ENCODE data around the gene ERAL1.

The ERAL1 gene

DNA sequence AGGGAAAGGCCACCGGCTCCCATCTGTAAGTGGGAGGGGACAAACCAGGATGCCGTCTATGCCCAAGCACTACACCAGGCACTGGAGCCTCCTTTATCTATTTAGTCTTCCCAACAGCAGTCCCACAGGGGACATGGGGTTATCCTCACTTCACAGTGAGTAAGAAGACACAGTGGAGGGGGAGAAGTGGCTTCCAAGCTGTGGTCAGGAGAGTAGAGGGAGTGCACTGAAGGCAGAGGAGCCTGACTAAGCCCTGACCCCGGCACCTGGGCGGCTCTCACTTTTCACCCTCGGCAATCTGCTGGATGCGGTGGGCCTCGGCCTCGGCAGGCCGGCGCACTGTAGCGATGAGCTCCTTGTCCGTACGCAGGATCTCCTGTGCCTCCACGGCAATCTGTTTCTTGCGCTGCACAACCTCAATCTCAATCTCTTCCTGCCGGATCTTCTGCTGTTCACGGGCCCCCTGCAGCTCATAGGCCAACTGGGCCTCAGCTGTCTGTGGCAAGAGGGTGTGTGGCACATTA lies 26.8 kb downstream of the ERAL1 start:
- no peak for DNase-seq (ENCODE audit: low spot score)
- no peak for TF ChIP-seq CTCF (IDR thresholded peaks at IDR 0.05; ENCODE audit: extremely low read depth, missing control alignments)

- no peak for TF ChIP-seq CTCF (IDR thresholded peaks at IDR 0.05; ENCODE audit: extremely low read depth, missing control alignments)
- DNase-seq (ENCODE audit: low spot score) = no peak
Measured at GRCh38 chr17:28882154-28882895, 27.5 kb downstream of the ERAL1 start.

DNA sequence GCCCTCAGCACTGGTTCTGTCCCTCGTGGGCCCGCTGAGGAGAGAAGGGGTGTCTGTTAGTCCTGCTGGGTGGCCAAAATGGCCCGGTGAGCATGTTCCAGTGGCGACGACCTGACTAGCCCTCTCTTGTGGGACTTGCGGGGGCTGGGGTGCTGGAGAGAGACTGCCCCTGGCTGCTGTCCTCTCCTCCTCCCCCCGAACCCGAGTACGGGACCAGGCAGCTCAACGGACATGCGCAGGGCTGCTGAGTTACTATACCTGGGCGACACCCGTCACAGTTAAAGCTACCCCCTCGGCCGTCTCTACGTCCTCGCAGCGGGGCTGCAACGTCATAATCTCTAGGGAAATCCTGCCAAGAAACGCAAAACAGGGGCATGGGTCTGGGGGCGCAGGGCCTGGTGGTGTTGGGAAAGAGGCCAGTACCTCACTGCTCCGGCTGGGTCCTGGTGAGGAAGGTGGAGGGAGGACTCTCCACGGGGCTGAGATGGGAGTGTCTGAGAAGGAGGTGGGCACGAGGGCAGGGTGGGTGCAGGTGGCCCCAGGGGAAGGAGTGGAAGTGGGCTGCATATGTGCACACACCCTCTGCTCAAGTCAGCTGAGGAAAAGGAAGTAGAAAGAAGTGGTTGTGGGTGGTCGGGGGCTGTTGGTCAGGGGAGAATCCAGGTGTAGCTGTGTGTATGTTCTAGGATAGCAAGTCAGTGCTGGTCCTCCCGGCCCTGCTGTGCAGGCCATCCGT lies 29.3 kb downstream of the ERAL1 start:
- no peak for DNase-seq (ENCODE audit: low spot score)
- no peak for TF ChIP-seq CTCF (IDR thresholded peaks at IDR 0.05; ENCODE audit: extremely low read depth, missing control alignments)

GRCh38 chr17:28885363-28885762 lies 30.5 kb downstream of the ERAL1 start:
- DNase-seq (ENCODE audit: low spot score) = no peak
- TF ChIP-seq CTCF (IDR thresholded peaks at IDR 0.05; ENCODE audit: extremely low read depth, missing control alignments) = no peak

DNA sequence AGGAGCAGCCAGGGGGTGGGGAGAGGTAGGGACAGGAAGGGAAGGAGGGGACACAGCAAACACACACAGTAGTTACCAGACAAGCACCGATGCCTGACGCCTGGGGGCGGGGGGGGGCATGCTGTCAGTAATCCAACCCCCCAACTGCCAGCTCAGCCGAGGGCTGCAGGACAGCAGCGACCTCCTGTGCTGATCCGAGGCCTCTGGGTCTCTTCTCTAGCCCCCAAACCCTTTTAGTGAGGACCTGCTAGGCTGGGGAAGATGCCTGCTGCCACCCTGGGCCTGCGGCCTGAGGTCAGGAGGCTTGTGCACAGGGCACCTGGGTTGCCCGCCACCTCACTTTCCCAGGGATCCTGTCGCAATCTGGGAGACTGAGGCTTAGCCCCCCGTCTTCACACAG lies 31.1 kb downstream of the ERAL1 start:
- TF ChIP-seq CTCF (IDR thresholded peaks at IDR 0.05; ENCODE audit: extremely low read depth, missing control alignments) = no peak
- DNase-seq (ENCODE audit: low spot score) = no peak

DNA sequence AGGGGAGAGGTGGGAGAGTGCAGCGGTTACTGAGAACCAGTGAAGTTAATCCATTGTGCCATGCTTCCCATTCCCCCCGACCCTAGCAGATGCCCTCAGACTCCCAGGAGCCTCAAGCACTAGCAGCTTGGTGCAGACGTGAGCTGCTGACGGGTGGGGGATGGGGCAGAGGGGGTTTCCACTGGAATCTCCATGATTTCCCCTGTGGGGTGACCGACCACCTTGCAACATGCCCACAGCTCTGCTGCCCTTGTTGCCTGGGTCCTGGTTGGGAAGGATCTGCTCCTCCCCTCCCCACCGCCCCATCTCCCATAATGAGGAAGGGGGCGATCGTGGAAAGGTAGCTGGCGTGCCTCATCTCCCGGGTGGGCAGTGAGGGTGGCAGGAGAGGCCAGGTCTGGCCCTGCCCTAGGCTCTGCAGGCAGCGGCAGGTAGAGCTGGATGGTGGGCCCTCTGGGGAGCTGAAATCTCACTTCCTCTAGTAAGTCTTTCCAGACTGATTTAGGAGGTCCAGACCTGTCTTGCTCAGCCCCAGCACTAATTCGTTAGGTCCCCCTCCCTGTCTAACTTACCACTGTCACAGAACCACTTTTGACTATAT lies 33.2 kb downstream of the ERAL1 start:
- DNase-seq (ENCODE audit: low spot score) = no peak
- no peak for TF ChIP-seq CTCF (IDR thresholded peaks at IDR 0.05; ENCODE audit: extremely low read depth, missing control alignments)

GRCh38 chr17:28888832-28889231 lies 34.0 kb downstream of the ERAL1 start:
- TF ChIP-seq CTCF (IDR thresholded peaks at IDR 0.05; ENCODE audit: extremely low read depth, missing control alignments) = no peak
- no peak for DNase-seq (ENCODE audit: low spot score)

Measured in GM20000 (cell line).